Measurements from ENCODE around the gene FBRS. TPM values are rescaled to one million over a fixed set of nuclear protein-coding genes. Genes with fewer than 3 reads are reported as not detected.

FBRS gene
- total and polyA plus RNA-seq, 2 of the 13 experiments (the other 11 are each of a cell fraction or from before 2014, with no cell fraction given): 13.7 to 16.2 TPM

GRCh38 chr16:30698139-30698815, 40.0 kb downstream of the FBRS start (continued):
- TF ChIP-seq ZNF646 (CRISPR knock-in tag; IDR thresholded peaks at IDR 0.05) (no peak), GMEB2 (CRISPR knock-in tag; IDR thresholded peaks at IDR 0.05; ENCODE audit: low read depth) (no peak), FUBP1 (CRISPR knock-in tag; IDR thresholded peaks at IDR 0.05; ENCODE audit: borderline replicate concordance) (peak; percentile 62; the same call in 1 of the 2 replicates), POLR2G (IDR thresholded peaks at IDR 0.05; ENCODE audit: low read depth, low read length) (peak; percentile 97), HOXA3 (CRISPR knock-in tag; IDR thresholded peaks at IDR 0.05) (peak; percentile 99), ZNF605 (CRISPR knock-in tag; IDR thresholded peaks at IDR 0.05) (peak; percentile 88), FLYWCH1 (CRISPR knock-in tag; IDR thresholded peaks at IDR 0.05) (no peak; the same call in 1 of the 2 replicates), TFDP1 (CRISPR knock-in tag; IDR thresholded peaks at IDR 0.05; ENCODE audit: borderline replicate concordance) (peak; percentile 14), HMG20B (CRISPR knock-in tag; conservative IDR thresholded peaks at IDR 0.05) (0 out of 2 replicates have a peak, but pooled peaks have one; percentile 47), TEF (CRISPR knock-in tag; IDR thresholded peaks at IDR 0.05) (no peak; the same call in 1 of the 2 replicates), NAIF1 (CRISPR knock-in tag; IDR thresholded peaks at IDR 0.05; ENCODE audit: borderline replicate concordance) (0 out of 2 replicates have a peak, but pooled peaks have one; percentile 84), ZNF629 (CRISPR knock-in tag; conservative IDR thresholded peaks at IDR 0.05) (0 out of 2 replicates have a peak, but pooled peaks have one; percentile 37), MBNL3 (CRISPR knock-in tag; conservative IDR thresholded peaks at IDR 0.05) (no peak), ZKSCAN1 (IDR thresholded peaks at IDR 0.05; ENCODE audit: low read length) (0 out of 2 replicates have a peak, but pooled peaks have one; percentile 18), PBX3 (CRISPR knock-in tag; IDR thresholded peaks at IDR 0.05; ENCODE audit: borderline replicate concordance) (no peak)
